ENCODE measurements around the gene IRF7. TPM values are rescaled to one million over a fixed set of nuclear protein-coding genes. Genes with fewer than 3 reads are reported as not detected.

Gene IRF7
- total RNA-seq, 4 donors from 2014 or later: 11.3 to 39.6 (median 14.2) TPM

DNA sequence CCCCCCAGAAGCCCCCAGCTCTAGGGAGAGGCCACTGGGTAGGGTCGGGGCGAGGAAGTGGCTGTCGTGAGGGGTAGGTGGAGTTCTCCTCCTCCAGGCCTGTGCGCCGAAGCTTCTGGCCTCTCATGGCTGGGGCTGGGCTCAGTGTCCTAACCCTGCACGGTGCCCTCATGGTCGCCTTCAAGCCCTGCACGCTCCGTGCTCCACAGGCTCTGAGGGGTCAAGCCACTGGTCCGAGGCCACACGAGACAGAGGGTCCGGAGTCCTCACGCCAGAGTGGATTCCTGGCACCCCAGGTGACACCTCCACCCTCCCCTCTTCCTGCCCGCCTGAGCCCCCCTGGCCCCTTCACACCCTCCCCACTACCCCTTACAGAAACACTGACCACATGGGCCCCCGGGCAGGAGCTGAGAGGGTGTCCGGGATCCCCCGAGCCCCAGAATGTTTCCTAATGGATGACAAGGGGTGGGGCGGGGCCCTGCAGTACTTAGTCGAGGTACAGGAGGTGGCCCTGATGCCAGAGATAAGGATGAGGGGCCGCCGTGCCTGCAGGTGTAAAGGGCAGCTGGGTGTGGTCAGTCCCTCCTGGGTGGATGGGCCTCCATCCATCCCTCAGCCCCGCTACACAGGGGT lies 10.0 kb upstream of the IRF7 start:
- intact Hi-C loops (cut with DNase I): no loop called here
- 93% methylated on average over 16 of the region's 22 CpGs for WGBS
- no peak for DNase-seq (ENCODE audit: extremely low spot score)
- no peaks in the 10 kb centered on the region for H3K9me3 ChIP-seq
- peaks cover 2 to 33% (median 21%) of the 10 kb centered on the region in 4 donors for H3K4me1 ChIP-seq
- H3K4me3 ChIP-seq: no peak overlapping the region
- no peak overlapping the region for H3K27ac ChIP-seq (replicated peaks in 1 of 4)
- peaks cover 0 to 40% (median 2%) of the 10 kb centered on the region in 4 donors for H3K27me3 ChIP-seq
- H3K36me3 ChIP-seq: peaks cover 0 to 32% (median 17%) of the 10 kb centered on the region in 4 donors
- TF ChIP-seq EP300 (IDR thresholded peaks at IDR 0.05) (no peak), POLR2A (IDR thresholded peaks at IDR 0.05; ENCODE audit: low read depth) (no peak), POLR2AphosphoS5 (IDR thresholded peaks at IDR 0.05) (no peak)
- TF ChIP-seq, protein P1, sequence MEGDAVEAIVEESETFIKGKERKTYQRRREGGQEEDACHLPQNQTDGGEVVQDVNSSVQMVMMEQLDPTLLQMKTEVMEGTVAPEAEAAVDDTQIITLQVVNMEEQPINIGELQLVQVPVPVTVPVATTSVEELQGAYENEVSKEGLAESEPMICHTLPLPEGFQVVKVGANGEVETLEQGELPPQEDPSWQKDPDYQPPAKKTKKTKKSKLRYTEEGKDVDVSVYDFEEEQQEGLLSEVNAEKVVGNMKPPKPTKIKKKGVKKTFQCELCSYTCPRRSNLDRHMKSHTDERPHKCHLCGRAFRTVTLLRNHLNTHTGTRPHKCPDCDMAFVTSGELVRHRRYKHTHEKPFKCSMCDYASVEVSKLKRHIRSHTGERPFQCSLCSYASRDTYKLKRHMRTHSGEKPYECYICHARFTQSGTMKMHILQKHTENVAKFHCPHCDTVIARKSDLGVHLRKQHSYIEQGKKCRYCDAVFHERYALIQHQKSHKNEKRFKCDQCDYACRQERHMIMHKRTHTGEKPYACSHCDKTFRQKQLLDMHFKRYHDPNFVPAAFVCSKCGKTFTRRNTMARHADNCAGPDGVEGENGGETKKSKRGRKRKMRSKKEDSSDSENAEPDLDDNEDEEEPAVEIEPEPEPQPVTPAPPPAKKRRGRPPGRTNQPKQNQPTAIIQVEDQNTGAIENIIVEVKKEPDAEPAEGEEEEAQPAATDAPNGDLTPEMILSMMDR (IDR thresholded peaks at IDR 0.05): no peak

DNA sequence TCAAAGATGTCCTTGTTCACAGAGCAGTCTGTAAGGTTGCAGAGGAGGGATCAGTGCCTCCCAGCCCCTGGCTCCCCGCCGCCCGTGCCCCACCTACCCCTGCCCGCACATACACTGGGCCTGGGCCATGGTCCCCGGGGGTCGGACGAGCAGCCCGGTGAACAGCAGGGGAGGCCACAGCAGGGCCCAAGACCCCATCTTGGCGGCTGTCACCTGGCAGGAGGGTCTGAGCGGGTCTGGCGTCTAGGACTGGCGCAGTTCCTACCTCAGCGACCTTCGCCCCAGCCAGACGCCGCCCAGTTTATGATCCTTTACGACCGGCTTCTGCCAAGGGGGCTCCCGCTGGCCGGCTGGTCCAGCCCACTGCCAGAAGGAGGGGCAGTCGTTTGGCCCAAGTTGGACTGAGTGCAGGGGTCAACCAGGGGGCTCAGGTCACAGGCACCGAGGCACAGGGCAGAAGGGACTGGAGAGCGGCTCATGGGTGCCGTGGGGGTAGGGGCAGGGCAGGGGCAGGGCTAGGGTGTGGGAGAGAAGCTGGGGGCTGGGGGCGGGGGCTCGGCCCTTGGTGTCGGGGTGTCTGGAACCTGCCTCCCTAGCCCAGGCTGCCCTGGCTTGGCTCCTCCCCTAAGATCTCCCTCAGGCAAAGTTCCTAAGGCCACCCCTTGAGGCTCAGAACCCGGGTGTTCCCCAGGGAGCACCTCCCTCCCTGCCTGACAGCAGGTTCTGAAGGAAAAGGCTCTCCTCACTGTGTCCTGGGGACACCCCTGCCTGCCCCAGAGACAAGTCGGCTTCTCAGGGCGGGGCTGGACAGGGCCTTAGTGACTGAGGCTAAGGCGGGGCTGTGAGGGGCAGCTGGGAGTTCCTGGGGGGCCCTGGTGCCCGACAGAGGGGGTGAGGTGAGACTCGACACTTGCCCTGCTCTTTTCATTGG lies 9.2 kb upstream of the IRF7 start, which contains the start of gene CDHR5:
Gene CDHR5 (minus strand): TSS at position 251 of the 931 bp plus-strand sequence. CDS start 53 bp downstream, at position 198.
- no peak for DNase-seq (ENCODE audit: extremely low spot score)
- peaks cover 2 to 39% (median 22%) of the 10 kb centered on the region in 4 donors for H3K4me1 ChIP-seq
- WGBS: 89% methylated on average over 15 of the region's 33 CpGs
- H3K4me3 ChIP-seq: no peak within 1 kb of the TSS
- no peaks in the 10 kb centered on the region for H3K9me3 ChIP-seq
- H3K27me3 ChIP-seq: peaks cover 0 to 40% (median 2%) of the 10 kb centered on the region in 4 donors
- TF ChIP-seq POLR2A (IDR thresholded peaks at IDR 0.05; ENCODE audit: low read depth): no peak
- no peak for TF ChIP-seq POLR2AphosphoS5 (IDR thresholded peaks at IDR 0.05)
- TF ChIP-seq, protein P1 (IDR thresholded peaks at IDR 0.05): no peak
- TF ChIP-seq EP300 (IDR thresholded peaks at IDR 0.05): no peak
- H3K27ac ChIP-seq (replicated peaks in 1 of 4): no peak within 1 kb of the TSS
- intact Hi-C loops (cut with DNase I): no loop called here
- H3K36me3 ChIP-seq: peaks cover 0 to 32% (median 15%) of the 10 kb centered on the region in 4 donors

DNA sequence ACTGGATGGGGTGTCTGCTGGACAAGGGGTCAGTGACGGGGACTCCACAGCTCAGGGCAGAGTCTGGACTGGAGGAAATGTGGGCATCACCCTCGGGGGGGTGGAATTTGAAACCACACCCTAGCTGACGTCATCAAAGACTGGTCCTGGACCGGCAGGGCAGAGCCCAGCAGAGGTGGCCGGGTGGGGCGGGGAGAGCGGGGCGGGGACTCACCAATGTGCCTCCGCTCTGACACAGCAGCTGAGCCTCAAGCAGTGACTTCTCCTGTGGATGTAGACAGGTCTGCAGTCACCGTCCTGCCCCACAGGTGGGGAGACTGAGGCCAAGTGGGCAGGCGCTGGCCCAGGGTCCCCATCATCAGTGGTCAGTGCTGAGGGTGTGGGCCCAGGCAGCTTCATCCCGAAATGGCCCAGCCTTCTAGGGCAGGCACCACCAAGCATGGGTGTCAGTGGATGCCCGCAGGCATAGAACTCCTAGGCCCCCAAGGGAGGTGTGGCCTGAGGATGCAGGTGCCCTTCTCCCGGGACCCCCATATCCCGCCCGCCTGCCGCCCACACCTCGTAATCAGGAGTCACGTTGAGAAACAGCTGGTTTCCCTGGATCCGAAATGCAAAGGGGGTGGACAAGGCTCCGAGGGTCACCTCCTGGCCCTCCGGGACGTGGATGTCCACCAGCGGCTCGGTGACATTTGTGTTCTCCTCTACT lies 8.4 kb upstream of the IRF7 start:
- TF ChIP-seq POLR2AphosphoS5 (IDR thresholded peaks at IDR 0.05) (no peak), EP300 (IDR thresholded peaks at IDR 0.05) (no peak), POLR2A (IDR thresholded peaks at IDR 0.05; ENCODE audit: low read depth) (no peak)
- TF ChIP-seq, protein P1 (IDR thresholded peaks at IDR 0.05): no peak
- no peak for DNase-seq (ENCODE audit: extremely low spot score)
- H3K4me3 ChIP-seq: no peak overlapping the region
- peaks cover 2 to 37% (median 18%) of the 10 kb centered on the region in 4 donors for H3K4me1 ChIP-seq
- H3K36me3 ChIP-seq: peaks cover 0 to 38% (median 18%) of the 10 kb centered on the region in 4 donors
- H3K9me3 ChIP-seq: no peaks in the 10 kb centered on the region
- WGBS: 91% methylated on average over 8 of the region's 25 CpGs
- intact Hi-C loops (cut with DNase I): no loop called here
- no peak overlapping the region for H3K27ac ChIP-seq (replicated peaks in 1 of 4)
- peaks cover 0 to 40% (median 2%) of the 10 kb centered on the region in 4 donors for H3K27me3 ChIP-seq

DNA sequence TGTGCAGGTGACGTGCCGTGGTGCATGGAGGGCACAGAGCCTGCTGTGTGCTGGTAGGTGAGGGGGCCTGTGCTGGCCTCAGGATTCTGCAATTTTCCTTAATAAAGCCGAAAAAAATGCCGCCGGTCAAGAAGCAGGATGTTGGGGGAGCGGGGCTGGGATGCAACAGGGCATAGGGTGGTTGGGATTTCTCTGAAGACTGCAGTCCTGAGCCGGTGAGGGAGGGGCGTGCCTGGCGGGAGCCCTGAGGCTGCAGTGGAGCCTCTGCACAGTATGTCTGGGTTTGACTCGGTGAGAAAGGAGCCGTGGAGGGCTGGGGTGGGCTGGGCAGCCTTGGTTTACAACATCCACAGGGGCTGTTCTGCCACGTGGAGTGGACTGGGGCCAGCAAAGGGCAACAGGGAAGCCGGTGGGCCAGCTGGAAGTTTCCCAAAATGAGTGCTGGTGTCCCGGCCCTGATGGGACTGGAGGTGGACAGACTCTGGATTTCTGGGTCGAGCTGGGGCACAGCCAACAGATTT lies 7.7 kb upstream of the IRF7 start:
- H3K36me3 ChIP-seq: peaks cover 0 to 43% (median 21%) of the 10 kb centered on the region in 4 donors
- no peaks in the 10 kb centered on the region for H3K9me3 ChIP-seq
- H3K27ac ChIP-seq (replicated peaks in 1 of 4): no peak overlapping the region
- H3K27me3 ChIP-seq: peaks cover 0 to 40% (median 2%) of the 10 kb centered on the region in 4 donors
- peaks cover 2 to 29% (median 12%) of the 10 kb centered on the region in 4 donors for H3K4me1 ChIP-seq
- no peak for DNase-seq (ENCODE audit: extremely low spot score)
- H3K4me3 ChIP-seq: no peak overlapping the region
- TF ChIP-seq POLR2A (IDR thresholded peaks at IDR 0.05; ENCODE audit: low read depth): no peak
- TF ChIP-seq EP300 (IDR thresholded peaks at IDR 0.05): no peak
- TF ChIP-seq POLR2AphosphoS5 (IDR thresholded peaks at IDR 0.05): no peak
- TF ChIP-seq, protein P1 (IDR thresholded peaks at IDR 0.05): no peak
- intact Hi-C loops (cut with DNase I): no loop called here
- 95% methylated on average over 8 of the region's 15 CpGs for WGBS

All from esophagus muscularis mucosa (tissue), 4 donors.